ENCODE measurements around the gene HOXA5. TPM values are rescaled to one million over a fixed set of nuclear protein-coding genes. Genes with fewer than 3 reads are reported as not detected.

The HOXA5 gene
- total and polyA plus RNA-seq, 10 of the 15 experiments (the other 5 are each of a cell fraction or from before 2014, with no cell fraction given), result 0.05 to 0.13 TPM; not detected in 8

DNA sequence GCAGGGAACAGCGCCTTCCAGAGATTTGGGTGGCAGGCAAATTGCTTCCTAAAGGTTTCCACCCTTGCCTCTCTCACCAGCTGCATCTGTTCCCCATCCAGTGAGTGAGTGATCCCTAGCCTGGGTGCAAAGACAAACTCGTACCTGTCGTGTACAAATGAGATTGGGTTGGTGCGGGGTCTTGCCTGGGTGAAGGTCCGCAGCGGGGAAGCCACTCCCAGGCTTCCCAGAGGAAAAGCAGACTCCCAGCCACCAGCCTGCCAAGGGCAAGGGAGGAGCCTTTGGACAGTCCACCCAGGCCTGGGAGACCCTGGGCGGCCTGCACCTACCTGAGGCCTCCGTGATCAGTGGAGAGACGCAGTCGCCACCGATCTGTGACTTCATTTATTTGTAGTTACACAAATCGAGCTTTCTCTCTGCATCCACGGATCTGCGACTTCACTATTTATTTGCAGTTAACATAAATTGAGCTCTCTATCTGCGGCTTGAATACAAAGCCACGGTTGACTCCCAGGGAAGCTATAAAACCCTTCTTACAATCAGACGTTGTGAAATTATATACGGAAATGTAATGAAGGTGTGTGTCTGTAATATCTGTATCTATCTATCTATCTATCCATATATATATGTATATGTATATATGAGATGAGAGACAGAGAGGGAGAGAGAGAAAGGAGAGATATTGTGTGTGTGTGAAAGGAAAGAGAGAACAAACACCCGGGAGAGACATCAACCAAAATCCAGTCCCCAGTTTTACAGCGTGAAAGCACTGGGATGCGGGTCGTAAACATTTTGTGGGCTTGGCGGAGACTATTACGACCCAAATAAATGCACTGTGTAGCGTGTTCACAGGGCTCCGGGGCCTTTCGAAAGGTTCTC is 16.0 kb upstream of the HOXA5 start (continued):
- TF ChIP-seq, protein P1, sequence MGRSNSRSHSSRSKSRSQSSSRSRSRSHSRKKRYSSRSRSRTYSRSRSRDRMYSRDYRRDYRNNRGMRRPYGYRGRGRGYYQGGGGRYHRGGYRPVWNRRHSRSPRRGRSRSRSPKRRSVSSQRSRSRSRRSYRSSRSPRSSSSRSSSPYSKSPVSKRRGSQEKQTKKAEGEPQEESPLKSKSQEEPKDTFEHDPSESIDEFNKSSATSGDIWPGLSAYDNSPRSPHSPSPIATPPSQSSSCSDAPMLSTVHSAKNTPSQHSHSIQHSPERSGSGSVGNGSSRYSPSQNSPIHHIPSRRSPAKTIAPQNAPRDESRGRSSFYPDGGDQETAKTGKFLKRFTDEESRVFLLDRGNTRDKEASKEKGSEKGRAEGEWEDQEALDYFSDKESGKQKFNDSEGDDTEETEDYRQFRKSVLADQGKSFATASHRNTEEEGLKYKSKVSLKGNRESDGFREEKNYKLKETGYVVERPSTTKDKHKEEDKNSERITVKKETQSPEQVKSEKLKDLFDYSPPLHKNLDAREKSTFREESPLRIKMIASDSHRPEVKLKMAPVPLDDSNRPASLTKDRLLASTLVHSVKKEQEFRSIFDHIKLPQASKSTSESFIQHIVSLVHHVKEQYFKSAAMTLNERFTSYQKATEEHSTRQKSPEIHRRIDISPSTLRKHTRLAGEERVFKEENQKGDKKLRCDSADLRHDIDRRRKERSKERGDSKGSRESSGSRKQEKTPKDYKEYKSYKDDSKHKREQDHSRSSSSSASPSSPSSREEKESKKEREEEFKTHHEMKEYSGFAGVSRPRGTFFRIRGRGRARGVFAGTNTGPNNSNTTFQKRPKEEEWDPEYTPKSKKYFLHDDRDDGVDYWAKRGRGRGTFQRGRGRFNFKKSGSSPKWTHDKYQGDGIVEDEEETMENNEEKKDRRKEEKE (IDR thresholded peaks at IDR 0.05), result no peak
- TF ChIP-seq RCOR1 (conservative IDR thresholded peaks at IDR 0.05; ENCODE audit: low read depth, low read length), result no peak
- TF ChIP-seq POLR2A (IDR thresholded peaks at IDR 0.05; ENCODE audit: low read depth, low read length), result no peak
- no peak for TF ChIP-seq EGR1 (IDR thresholded peaks at IDR 0.05; ENCODE audit: borderline replicate concordance in 1 of 2, low read depth in 2 of 2, low read length in 2 of 2)

DNA sequence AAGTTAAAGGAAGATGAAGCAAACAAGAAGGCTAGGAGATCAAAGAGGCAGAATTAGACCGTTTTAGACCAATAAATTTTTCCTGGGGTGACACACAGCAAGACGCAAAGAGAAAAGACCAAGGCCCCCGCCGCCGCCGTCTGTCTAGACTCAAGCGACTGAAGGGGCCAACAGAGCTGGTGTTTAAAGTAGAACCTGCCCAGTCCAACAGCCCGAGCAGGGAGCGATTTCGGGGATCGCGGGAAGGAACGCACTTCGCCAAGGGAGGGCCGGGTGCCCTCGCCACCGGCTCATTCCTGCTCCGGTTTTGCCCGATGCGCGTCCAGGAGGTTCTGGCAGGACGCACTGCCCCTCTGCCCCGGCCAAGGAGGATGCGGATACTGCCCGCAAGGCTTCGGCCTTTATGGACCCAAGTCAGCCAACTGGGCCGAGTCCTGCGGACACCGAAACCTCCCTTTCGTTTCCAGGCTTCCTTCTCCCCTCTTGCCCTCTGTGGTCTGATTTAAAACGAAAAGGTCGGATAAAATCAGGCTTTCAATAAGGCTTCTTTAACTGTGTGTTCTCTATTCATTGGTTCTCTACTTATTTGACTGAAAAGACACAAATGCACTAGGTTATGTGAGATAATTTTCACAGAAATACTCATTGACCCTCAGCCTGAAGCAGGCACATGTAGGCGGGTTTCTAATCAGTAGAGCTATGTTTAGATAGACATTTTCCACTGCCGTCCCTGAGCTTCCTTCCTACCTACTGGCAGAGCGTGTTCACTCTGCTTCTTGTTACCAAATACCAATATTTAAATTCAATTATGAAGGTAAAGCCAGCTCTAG is 15.2 kb upstream of the HOXA5 start:
- no peaks in the 10 kb centered on the region; the same call in 2 of the 3 replicates for H3K9me3 ChIP-seq (replicated peaks; ENCODE audit: control insufficient read depth, insufficient read depth, low read length)
- BruUV-seq (replicated peaks), result no TSS peak
- ChIA-PET SMC1A (ENCODE audit: uncharacterized antibody, unreplicated experiment) (interaction anchor here (1.0 to 1.6 kb wide), 7 partner anchors 8 to 1266 kb away, joined by 3 to 10 read pairs (median 4); no protein-coding TSS in a partner anchor), POLR2A (no interaction called here), CTCF (interaction anchor here (0.7 to 3.1 kb wide), 10 partner anchors 8 to 789 kb away, joined by 3 to 21 read pairs (median 6); no protein-coding TSS in a partner anchor), RAD21 (ENCODE audit: unreplicated experiment) (interaction anchor here (0.5 to 1.4 kb wide), 3 partner anchors 14 to 477 kb away, joined by 3 to 4 read pairs (median 4); no protein-coding TSS in a partner anchor)
- intact Hi-C loops (cut with micrococcal nuclease; ENCODE audit: unreplicated experiment) (no loop called here), in situ Hi-C loops (cut with MboI) (loop anchor here (5.0 to 25.0 kb wide), 3 partner anchors 791 to 1296 kb away; no protein-coding TSS in a partner anchor)
- no peaks in the 10 kb centered on the region for H4K20me1 ChIP-seq (ENCODE audit: control insufficient read depth, insufficient read depth)
- no peak for ATAC-seq
- no peak overlapping the region for H3K4me3 ChIP-seq
- H3K79me2 ChIP-seq (ENCODE audit: control insufficient read depth, insufficient read depth, low read length), result no peaks in the 10 kb centered on the region
- no peak for FAIRE-seq
- H3K9ac ChIP-seq (ENCODE audit: control insufficient read depth, insufficient read depth, low read length), result no peak overlapping the region
- H3K4me1 ChIP-seq (ENCODE audit: control insufficient read depth, insufficient read depth, low read length), result no peaks in the 10 kb centered on the region
- H3K27me3 ChIP-seq (replicated peaks in 1 of 2; ENCODE audit: control insufficient read depth in 2 of 2, insufficient read depth in 2 of 2, low read length in 1 of 2), result peaks cover 19 to 43% of the 10 kb centered on the region in 2 experiments
- H3K4me2 ChIP-seq (ENCODE audit: control insufficient read depth, insufficient read depth), result no peak overlapping the region
- no peak overlapping the region for H3K27ac ChIP-seq (ENCODE audit: control insufficient read depth, insufficient read depth)
- no peak overlapping the region for H2AFZ ChIP-seq (ENCODE audit: control insufficient read depth, low read depth, low read length)
- no peaks in the 10 kb centered on the region for H3K36me3 ChIP-seq (ENCODE audit: control insufficient read depth in 2 of 2, insufficient read depth in 2 of 2, low read length in 1 of 2)
- 24% methylated on average over 35 of the region's 35 CpGs for WGBS (ENCODE audit: insufficient coverage, insufficient replicate concordance, low lambda C conversion rate, missing lambda C conversion rate)
- no peak for DNase-seq (ENCODE audit: low read depth, low spot score)
- no peak for TF ChIP-seq SMAD1 (IDR thresholded peaks at IDR 0.05; ENCODE audit: low read depth, partially characterized antibody)
- TF ChIP-seq YY1 (IDR thresholded peaks at IDR 0.05; ENCODE audit: low read depth, low read length), result no peak
- TF ChIP-seq BCL11A (IDR thresholded peaks at IDR 0.05; ENCODE audit: low read depth, low read length), result no peak
- no peak for TF ChIP-seq YBX1 (IDR thresholded peaks at IDR 0.05)
- no peak for TF ChIP-seq DPF2 (IDR thresholded peaks at IDR 0.05)
- TF ChIP-seq SMARCA5 (IDR thresholded peaks at IDR 0.05), result no peak
- TF ChIP-seq CBX3 (IDR thresholded peaks at IDR 0.05; ENCODE audit: borderline replicate concordance, low read depth), result no peak
- TF ChIP-seq, protein P2, sequence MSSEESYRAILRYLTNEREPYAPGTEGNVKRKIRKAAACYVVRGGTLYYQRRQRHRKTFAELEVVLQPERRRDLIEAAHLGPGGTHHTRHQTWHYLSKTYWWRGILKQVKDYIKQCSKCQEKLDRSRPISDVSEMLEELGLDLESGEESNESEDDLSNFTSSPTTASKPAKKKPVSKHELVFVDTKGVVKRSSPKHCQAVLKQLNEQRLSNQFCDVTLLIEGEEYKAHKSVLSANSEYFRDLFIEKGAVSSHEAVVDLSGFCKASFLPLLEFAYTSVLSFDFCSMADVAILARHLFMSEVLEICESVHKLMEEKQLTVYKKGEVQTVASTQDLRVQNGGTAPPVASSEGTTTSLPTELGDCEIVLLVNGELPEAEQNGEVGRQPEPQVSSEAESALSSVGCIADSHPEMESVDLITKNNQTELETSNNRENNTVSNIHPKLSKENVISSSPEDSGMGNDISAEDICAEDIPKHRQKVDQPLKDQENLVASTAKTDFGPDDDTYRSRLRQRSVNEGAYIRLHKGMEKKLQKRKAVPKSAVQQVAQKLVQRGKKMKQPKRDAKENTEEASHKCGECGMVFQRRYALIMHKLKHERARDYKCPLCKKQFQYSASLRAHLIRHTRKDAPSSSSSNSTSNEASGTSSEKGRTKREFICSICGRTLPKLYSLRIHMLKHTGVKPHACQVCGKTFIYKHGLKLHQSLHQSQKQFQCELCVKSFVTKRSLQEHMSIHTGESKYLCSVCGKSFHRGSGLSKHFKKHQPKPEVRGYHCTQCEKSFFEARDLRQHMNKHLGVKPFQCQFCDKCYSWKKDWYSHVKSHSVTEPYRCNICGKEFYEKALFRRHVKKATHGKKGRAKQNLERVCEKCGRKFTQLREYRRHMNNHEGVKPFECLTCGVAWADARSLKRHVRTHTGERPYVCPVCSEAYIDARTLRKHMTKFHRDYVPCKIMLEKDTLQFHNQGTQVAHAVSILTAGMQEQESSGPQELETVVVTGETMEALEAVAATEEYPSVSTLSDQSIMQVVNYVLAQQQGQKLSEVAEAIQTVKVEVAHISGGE (CRISPR knock-in tag; IDR thresholded peaks at IDR 0.05), result no peak
- no peak for TF ChIP-seq SREBF1 (IDR thresholded peaks at IDR 0.05; ENCODE audit: low read length)
